ENCODE data around the gene ANKRD22. TPM values are rescaled to one million over a fixed set of nuclear protein-coding genes. Genes with fewer than 3 reads are reported as not detected.

Gene ANKRD22
- total and polyA plus RNA-seq, 2 of the 8 experiments (the other 6 are each of a cell fraction or from before 2014, with no cell fraction given) = 0.68 TPM; not detected in 1

DNA sequence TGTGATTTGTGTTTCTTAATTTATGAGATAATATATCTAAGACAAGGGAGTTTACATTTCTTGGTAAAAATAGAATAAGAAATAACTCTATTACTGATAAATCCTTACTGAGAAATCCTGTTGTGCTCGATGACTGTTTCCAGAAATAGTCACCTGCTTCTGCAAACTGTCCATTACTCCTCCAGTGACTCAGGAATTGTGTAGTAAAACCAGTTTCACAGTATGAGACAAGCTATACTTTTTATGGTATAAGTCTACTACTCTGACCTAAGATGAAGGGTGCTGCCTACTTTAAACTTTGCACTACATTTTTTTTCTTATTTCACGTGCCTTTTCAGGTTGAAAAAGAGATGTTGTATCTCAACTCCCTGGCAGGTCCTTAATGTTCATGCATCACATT is 6.8 kb upstream of the ANKRD22 start (continued):
- no peak for TF ChIP-seq TCF12 (IDR thresholded peaks at IDR 0.05; ENCODE audit: low read depth, low read length)
- TF ChIP-seq BACH1 (IDR thresholded peaks at IDR 0.05; ENCODE audit: low read length) = no peak
- TF ChIP-seq CBX8 (IDR thresholded peaks at IDR 0.05; ENCODE audit: borderline replicate concordance, low read depth, low read length) = no peak
